GM08714 (cell line): ENCODE results near the gene DCUN1D2.

Experiments
- H3K4me3 ChIP-seq: fragments of 200-500 bp; sonication (Bioruptor generic); 2 replicates; pipeline ENCODE4 v1.5.1; 2014; ENCODE audit warnings: mild to moderate bottlenecking, low read length, inconsistent platforms
- ZNF274 ChIP-seq: IDR thresholded peaks from 2 replicates; pipeline ENCODE4 v1.6.1; 2012; ENCODE audit warnings: mild to moderate bottlenecking, low read depth, low read length

Gene DCUN1D2

DNA sequence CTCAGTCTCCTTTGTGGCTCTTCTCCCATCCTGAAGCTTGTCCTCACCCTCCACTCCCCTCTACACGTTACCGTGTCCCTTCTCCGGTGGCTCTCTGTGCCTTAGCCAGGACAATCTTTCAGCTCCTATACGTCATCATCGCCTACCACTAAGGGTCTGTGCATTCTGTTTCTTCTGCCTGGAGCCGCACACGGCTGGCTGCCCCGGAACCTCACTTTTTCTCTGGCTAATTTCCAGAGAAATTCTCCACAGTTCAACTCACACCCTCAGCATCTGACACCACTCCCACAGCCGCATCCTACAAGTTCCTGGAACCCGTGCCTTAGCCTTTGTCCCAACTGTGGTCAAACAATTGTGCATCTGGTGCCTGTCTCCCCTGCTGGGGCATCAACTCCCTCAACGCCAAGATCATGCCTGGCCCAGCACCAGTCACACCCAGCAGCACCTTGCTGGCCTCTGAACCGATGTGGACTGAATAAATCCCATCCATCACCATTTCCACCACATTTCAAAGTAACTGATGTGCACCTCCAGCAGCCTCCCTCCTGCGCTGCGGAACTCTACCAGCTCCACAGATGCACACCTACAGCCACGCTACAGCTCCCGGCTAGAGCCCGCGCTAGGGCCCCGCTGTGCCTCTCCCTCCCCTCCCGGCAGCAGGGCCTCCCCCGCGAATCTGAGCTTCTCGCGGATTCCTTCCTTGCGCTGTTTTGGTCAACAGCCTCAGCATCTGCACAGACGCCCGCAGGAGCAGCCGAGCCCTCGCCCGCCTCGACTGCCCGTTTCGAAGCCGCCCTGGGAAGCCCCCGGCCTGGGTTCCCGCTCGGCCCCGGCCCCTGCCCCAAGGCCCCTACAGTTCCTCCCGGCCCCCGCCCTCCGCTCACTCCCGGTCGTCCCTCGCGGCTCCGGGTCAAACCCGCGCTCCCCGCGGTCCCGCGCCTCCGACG is 689 bp downstream of the DCUN1D2 start:
- no peak for TF ChIP-seq ZNF274

GRCh38 chr13:113489171-113489548 is 1.4 kb downstream of the DCUN1D2 start:
- peak overlapping the region; percentile 81; the same call in 1 of the 2 replicates for H3K4me3 ChIP-seq
- TF ChIP-seq ZNF274: no peak

More for the DNA sequence above, 689 bp downstream of the DCUN1D2 start:
- H3K4me3 ChIP-seq: peak overlapping the region; percentile 81

- no peak for TF ChIP-seq ZNF274
- H3K4me3 ChIP-seq: no peak overlapping the region
Measured at GRCh38 chr13:113488283-113488682, 2.2 kb downstream of the DCUN1D2 start.

DNA sequence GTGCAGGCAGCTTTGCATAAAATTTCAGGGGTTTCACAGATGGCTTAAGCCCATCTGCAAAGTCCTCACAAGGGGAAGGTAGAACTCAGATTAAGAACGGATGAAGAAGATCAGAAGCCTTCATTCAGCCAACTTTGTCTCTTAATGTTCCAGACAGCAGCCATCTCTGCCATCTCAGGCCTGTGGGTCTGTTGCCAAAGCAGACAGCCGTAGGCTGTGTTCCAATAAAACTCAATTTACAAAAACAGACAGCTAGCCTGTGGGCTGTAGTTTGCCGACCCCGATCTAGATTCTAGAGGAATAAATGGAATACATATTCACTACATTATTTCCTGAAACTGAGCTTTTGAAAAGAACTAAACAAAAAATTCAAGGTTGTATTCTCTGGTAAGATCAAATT is 3.8 kb downstream of the DCUN1D2 start:
- no peak for TF ChIP-seq ZNF274
- no peak overlapping the region for H3K4me3 ChIP-seq

DNA sequence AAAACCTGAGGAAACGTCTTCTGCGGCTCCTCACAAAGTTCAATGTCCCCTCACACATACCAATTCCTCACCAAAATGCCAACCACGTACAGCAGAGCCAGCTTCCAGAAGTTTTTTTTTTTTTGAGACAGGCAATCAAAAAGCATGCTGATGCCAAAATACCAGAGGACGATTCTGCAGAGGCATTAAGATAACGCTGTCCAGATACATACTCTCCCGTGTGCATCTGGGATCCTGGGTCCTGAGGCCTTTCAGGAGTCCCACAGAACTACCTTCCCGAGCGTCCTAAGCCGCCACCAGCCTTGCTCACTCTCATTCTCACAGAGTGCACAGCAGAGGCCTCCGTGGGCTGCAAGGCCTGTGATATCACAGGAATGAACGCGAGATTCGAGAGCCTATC is 5.0 kb downstream of the DCUN1D2 start:
- H3K4me3 ChIP-seq: no peak overlapping the region
- no peak for TF ChIP-seq ZNF274

DNA sequence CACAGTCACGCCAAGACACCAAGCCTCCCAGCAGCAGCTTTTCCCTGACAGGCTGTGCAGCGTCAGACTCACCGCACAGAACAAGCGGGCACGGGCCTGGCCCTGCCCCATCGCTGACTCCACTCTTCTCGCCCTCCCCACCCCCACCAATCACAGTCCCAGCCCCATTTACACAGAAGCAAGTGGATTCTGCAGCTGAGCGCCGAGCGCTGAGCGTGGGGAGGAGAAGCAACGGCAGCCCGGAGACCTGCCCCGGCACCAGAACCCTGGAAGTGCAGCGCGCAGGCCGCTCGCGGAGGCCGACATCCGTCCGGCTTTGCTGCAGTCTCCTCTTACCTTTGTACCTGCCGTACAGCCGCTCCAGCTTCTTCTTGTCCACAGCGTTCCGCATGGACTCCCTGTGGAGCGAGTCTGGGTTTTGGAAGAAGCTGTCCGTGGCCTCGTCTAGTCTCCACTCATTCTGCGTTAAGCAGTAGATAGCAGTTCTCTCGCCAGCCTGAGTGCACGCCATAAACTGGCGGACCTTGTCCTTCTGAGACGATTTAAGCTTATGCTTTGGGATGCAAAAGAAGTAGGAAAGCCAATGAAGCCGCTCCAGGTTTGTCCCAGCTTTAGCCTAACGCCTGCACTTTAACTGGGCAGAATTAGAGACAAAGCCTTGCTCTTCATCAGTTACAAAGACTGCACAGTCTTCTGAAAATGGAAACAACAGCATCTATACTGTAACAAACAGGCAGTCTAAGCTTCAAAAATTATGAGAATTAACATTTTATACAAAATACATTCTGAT is 6.8 kb downstream of the DCUN1D2 start:
- H3K4me3 ChIP-seq: no peak overlapping the region
- no peak for TF ChIP-seq ZNF274

GRCh38 chr13:113483081-113483480 is 7.4 kb downstream of the DCUN1D2 start:
- no peak overlapping the region for H3K4me3 ChIP-seq
- TF ChIP-seq ZNF274: no peak

- no peak overlapping the region for H3K4me3 ChIP-seq
- TF ChIP-seq ZNF274: no peak
Measured at GRCh38 chr13:113479179-113479578, 11.3 kb downstream of the DCUN1D2 start.

DNA sequence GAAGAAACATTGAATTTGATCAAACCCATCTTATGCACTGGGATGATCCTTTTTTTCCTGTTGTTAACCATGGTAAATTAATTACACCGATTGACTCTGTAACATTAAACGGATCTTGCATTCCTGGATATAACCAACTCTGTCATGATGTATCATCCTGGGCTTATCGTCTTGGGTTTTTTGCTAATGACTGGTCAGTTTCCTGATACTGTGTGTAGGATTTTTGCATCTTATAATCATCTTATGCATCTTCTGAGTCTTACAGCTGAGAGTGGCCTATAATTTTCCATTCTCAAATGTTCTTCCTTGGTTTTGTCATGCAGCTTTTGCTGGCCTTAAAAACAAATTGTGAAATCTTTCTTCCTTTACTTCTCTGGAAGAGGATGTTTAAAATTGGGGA is 12.8 kb downstream of the DCUN1D2 start:
- H3K4me3 ChIP-seq: no peak overlapping the region
- no peak for TF ChIP-seq ZNF274

DNA sequence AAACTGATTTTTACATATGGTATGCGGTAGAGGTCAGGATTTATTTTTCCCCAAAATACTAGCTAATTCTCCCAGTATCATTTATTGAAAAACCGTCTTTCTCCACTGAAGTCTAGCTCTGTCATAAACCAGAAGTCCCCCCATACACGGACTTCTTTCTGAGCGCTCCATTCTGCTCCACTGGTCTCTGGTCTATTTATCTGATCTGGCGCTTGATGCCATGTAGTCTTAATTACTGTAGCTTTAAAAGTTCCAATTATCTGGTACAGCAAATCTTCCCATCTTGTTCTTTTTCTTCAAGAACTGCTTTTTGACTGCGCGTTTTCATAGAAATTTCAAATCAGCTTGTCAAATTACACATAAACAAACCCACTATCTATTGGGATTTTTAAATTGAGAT is 13.7 kb downstream of the DCUN1D2 start:
- no peak for TF ChIP-seq ZNF274
- H3K4me3 ChIP-seq: no peak overlapping the region

DNA sequence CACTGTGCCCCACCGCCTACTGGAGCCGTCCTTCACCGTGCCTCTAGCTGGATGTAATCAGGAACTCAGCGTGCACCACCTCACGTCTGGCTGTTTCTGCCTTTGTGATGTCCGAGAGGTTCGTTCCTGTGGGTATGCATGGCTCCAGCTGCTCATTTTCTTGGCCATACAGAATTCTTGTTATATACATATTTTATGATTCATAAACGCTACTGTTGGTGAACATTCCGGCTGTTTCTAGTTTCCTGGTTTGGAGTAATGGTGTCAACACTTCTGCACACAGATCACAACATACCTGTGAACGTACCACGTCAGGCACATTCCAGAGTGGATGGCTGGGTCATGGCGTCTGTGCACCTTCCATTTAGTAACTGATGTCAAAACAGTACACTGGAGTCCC is 14.6 kb downstream of the DCUN1D2 start:
- no peak for TF ChIP-seq ZNF274
- no peak overlapping the region for H3K4me3 ChIP-seq

DNA sequence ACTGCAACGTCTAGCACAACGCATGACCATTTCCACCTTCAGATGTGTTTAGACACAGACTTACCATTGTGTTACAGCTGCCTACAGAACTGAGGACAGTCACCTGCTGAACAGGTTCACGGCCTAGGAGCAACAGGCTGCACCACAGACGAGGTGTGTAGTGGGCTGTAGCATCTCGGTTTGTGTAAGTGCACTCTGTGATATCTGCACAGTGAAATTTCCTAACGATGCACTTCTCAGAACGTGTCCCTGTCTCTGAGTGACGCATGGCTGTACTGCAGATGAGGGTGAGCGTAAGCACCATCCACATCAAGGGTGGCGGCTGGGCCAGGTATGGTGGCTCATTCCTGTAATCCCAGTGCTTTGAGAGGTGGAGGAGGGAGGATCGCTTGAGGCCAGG is 15.2 kb downstream of the DCUN1D2 start:
- no peak for TF ChIP-seq ZNF274
- H3K4me3 ChIP-seq: no peak overlapping the region

- TF ChIP-seq ZNF274: no peak
- no peak overlapping the region for H3K4me3 ChIP-seq
Measured at GRCh38 chr13:113474179-113474578, 16.3 kb downstream of the DCUN1D2 start.

DNA sequence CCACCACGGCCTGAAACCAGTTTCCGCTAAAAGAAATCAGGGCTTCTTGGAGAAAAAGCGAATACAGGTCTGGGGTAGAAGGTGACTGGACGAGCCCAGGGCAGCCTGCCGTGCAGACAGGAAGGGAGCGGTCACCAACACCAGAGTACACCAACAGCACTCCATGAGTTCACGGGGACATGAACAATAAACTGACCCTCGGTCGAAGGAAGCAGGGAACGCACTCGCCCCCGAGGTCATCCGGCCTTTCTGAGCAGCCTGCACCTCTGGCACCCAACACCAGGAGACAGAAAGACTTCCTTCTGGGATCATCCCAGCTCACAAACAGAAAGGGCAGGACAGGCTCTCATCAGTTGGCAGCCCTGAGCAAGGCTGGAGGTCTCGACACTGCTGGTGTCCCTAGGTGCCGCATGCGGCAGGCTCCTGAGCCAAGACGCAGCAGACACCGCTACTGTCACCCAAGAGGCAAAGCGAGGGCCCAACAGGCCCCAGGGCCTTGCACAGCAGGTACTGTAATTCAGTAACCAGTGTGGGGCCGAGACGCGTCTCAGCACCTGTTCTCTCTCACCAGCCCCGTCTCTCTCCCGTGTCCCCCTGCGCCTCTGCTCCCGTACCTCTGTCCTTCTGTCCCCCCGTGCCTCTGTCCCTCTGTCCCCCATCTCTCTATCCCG is 18.0 kb downstream of the DCUN1D2 start:
- H3K4me3 ChIP-seq: no peak overlapping the region
- TF ChIP-seq ZNF274: no peak
